GM21619 (cell line): Measurements from ENCODE around the gene DSCAML1.
"Not testable (repeated sequence)": the region's sequence is repeated elsewhere in the genome, so short reads cannot be mapped to it uniquely, and the experiment has no call there.

ENCODE experiments used
- ATAC-seq: cut with Tn5 transposase; IDR thresholded peaks from one replicate; pipeline ENCODE4 v1.9.1; 2021; ENCODE audit not compliant: unreplicated experiment

DSCAML1 gene

GRCh38 chr11:117765068-117765467, 31.9 kb downstream of the DSCAML1 start:
- no peak for ATAC-seq

- not testable (repeated sequence) for ATAC-seq
Observed at GRCh38 chr11:117763465-117763864, 33.6 kb downstream of the DSCAML1 start.

- no peak for ATAC-seq
Observed at GRCh38 chr11:117761993-117762392, 35.0 kb downstream of the DSCAML1 start.

GRCh38 chr11:117759305-117759704, 37.7 kb downstream of the DSCAML1 start:
- ATAC-seq: no peak

- ATAC-seq: no peak
Observed at GRCh38 chr11:117754030-117754429, 43.0 kb downstream of the DSCAML1 start.

- ATAC-seq: no peak
Observed at GRCh38 chr11:117752721-117753237, 44.2 kb downstream of the DSCAML1 start.

- no peak for ATAC-seq
Observed at GRCh38 chr11:117752071-117752470, 44.9 kb downstream of the DSCAML1 start.

GRCh38 chr11:117750916-117751662, 45.9 kb downstream of the DSCAML1 start:
- no peak for ATAC-seq

- no peak for ATAC-seq
Observed at GRCh38 chr11:117750357-117750756, 46.7 kb downstream of the DSCAML1 start.

GRCh38 chr11:117749541-117749910, 47.5 kb downstream of the DSCAML1 start:
- ATAC-seq: no peak

GRCh38 chr11:117748771-117749540, 48.1 kb downstream of the DSCAML1 start:
- no peak for ATAC-seq

- no peak for ATAC-seq
Observed at GRCh38 chr11:117747892-117748291, 49.1 kb downstream of the DSCAML1 start.

GRCh38 chr11:117745346-117745745, 51.7 kb downstream of the DSCAML1 start:
- ATAC-seq: no peak

- no peak for ATAC-seq
Observed at GRCh38 chr11:117744471-117745150, 52.4 kb downstream of the DSCAML1 start.

GRCh38 chr11:117743121-117743815, 53.7 kb downstream of the DSCAML1 start:
- ATAC-seq: no peak

- no peak for ATAC-seq
Observed at GRCh38 chr11:117738246-117738957, 58.6 kb downstream of the DSCAML1 start.

- ATAC-seq: no peak
Observed at GRCh38 chr11:117735350-117735977, 61.6 kb downstream of the DSCAML1 start.

- no peak for ATAC-seq
Observed at GRCh38 chr11:117734601-117735024, 62.4 kb downstream of the DSCAML1 start.

GRCh38 chr11:117733316-117733715, 63.7 kb downstream of the DSCAML1 start:
- ATAC-seq: no peak
